ENCODE data around the gene RAB11FIP4. TPM values are rescaled to one million over a fixed set of nuclear protein-coding genes. Genes with fewer than 3 reads are reported as not detected.

Gene RAB11FIP4
- total RNA-seq, 1 donor: 0.09 TPM

DNA sequence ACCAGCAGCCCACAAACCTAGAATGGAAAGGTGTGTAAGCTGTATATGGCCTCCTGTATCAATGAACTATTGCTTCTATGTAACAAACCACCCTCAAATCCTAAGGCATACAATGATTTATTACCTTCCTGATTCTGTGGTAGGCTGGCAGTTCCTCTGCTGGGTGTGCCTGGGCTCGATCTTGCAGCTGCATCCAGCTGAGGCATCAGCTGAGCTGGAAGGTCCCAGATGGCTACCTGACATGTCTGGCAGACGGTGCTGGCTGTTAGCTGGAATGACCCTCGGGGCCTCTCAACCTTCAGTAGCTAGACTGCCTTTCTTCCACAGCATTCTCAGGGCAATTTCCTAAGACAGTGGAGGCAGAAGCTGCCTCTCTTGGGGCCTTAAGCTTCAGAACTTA is 152.7 kb downstream of the RAB11FIP4 start:
- TF ChIP-seq, protein P1, sequence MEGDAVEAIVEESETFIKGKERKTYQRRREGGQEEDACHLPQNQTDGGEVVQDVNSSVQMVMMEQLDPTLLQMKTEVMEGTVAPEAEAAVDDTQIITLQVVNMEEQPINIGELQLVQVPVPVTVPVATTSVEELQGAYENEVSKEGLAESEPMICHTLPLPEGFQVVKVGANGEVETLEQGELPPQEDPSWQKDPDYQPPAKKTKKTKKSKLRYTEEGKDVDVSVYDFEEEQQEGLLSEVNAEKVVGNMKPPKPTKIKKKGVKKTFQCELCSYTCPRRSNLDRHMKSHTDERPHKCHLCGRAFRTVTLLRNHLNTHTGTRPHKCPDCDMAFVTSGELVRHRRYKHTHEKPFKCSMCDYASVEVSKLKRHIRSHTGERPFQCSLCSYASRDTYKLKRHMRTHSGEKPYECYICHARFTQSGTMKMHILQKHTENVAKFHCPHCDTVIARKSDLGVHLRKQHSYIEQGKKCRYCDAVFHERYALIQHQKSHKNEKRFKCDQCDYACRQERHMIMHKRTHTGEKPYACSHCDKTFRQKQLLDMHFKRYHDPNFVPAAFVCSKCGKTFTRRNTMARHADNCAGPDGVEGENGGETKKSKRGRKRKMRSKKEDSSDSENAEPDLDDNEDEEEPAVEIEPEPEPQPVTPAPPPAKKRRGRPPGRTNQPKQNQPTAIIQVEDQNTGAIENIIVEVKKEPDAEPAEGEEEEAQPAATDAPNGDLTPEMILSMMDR (IDR thresholded peaks at IDR 0.05; ENCODE audit: insufficient read depth, low read length): no peak
- DNase-seq (ENCODE audit: low read depth): no peak
- no peak overlapping the region for H3K4me3 ChIP-seq (ENCODE audit: low read depth, low read length)

DNA sequence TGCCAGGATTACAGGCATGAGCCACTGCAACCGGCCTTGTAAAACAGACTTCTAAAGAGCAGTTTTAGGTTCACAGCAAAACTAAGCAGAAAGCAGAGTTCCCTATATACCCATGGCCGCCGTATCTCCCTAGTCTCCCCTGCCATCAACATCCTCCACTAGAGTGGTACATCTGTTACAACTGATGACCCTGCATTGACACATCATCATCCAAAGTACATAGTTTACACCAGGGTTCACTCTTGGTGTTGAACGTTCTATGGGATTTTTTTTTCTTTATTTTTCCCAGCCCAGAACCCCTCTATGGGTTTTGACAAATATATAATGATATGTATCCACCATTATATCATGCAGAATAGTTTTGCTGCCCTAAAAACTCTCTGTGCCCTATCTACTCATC is 155.2 kb downstream of the RAB11FIP4 start:
- TF ChIP-seq, protein P1 (IDR thresholded peaks at IDR 0.05; ENCODE audit: insufficient read depth, low read length): no peak
- DNase-seq (ENCODE audit: low read depth): no peak
- no peak overlapping the region for H3K4me3 ChIP-seq (ENCODE audit: low read depth, low read length)

DNA sequence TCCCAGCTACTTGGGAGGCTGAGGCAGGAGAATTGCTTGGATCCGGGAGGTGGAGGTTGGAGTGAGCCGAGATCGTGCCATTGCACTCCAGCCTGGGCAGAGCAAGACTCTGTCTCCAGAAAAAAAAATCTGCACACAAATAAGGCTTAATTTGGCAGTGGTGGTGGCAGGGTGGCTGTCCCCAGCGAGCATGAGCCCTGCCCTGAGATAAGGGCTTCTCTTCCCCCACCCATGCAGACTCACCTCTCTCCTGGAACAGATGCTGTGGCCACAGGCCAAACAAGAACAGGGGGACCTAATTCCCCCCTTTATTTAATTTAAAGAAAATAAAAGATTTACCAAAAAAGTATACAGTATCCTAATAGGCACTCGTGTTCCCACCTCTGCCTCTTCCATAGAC is 157.2 kb downstream of the RAB11FIP4 start:
- TF ChIP-seq, protein P1 (IDR thresholded peaks at IDR 0.05; ENCODE audit: insufficient read depth, low read length): no peak

DNA sequence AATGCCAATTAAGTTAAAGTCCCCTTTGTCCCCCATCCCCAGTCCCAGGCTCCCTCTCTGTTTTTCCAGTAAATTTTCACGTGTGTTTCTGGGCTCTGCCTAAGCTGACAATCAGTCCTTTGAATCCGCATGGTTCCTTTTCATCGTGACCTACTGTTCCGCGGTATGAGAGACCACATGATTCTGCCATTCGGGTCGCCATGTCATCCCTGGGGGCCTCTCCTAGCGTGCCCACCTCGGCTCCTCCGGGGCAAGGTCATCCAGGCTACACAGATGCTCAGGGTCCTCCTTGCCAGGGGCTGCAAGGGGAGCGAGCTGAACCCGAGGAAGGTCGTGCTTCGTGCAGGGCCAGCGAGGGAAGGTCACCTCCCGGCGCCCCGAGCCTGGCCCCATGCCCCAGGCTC is 157.6 kb downstream of the RAB11FIP4 start:
- TF ChIP-seq, protein P1 (IDR thresholded peaks at IDR 0.05; ENCODE audit: insufficient read depth, low read length): no peak
- peak overlapping the region; percentile 89 for H3K4me3 ChIP-seq (ENCODE audit: low read depth, low read length)
- DNase-seq (ENCODE audit: low read depth): no peak

More for the DNA sequence above, 157.2 kb downstream of the RAB11FIP4 start:
- peak overlapping the region; percentile 89 for H3K4me3 ChIP-seq (ENCODE audit: low read depth, low read length)
- DNase-seq (ENCODE audit: low read depth): no peak

DNA sequence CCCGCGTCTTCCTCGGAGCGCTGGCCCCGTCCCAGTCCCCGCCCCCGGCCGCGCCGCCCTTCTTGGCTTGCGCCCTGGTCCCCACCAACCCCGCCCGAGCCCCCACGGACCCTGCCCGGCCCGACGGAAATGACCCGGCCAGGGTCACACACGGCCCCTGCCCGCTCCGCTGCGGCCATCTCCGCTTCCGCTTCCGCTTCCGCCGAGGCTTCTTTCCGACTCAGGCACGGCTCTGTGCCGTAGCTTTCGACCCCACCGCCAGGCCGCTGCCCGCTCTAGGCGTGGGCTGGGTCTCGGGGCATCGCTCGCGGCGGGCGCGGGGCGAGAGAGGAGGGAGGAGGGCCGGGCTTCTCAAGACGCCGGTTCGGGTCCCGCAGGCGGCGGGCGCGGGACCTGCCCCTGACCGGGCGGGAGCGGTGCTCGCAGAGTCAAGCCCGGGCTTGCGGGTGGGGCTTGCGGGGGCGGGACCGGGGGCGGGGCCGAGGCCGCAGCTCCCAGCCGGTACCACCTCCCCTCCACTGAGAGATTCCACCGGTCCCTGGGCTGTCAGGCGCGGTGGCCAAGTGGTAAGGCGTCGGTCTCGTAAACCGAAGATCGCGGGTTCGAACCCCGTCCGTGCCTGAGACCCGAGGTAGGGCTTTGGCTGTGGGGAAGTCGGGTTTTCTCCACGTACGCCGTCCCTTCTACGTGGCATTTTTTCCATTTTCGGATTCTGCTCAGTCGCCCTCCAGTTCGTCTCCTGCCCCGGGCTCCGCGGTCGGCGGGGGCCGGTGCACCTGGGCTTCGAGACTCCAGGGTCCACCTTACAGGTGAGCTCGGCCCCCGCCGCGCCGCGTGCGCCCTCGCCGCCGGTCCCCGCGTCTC is 158.3 kb downstream of the RAB11FIP4 start:
- H3K4me3 ChIP-seq (ENCODE audit: low read depth, low read length): peak overlapping the region; percentile 89
- peak; percentile 95 for DNase-seq (ENCODE audit: low read depth)
- TF ChIP-seq, protein P1 (IDR thresholded peaks at IDR 0.05; ENCODE audit: insufficient read depth, low read length): no peak

DNA sequence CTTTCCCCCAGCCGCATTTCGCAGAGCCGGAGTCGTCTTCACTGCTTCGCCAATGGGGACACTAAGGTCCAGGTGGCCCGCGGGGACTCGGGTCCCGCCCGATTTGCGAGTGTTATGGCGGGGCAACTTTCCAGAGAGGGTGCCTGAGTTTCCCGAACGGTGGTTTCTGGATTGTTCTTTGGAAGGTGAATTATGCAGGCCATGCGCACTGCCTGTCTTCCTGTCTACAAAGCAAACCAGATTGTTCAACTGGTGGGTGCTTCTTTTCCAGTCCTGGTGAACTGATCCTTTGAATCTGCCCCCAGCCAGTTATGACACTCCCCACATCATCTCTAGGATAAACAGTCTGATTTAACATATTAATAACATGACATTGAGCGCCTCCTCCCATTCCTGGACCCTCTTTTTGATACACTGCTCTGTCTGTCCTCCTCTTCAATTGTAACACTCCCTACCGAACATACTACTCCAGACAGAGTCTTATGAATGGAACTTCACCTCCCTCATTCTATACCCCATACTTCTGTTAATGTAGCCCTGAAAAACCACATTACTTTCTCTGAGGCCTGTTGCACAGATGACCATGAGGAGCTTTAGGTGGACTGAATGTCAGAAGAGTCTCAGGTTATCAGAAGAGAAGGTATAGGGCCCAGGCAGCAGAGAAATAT is 159.0 kb downstream of the RAB11FIP4 start:
- peak overlapping the region; percentile 57 for H3K4me3 ChIP-seq (ENCODE audit: low read depth, low read length)
- no peak for DNase-seq (ENCODE audit: low read depth)
- TF ChIP-seq, protein P1 (IDR thresholded peaks at IDR 0.05; ENCODE audit: insufficient read depth, low read length): no peak

All from fibroblast of the aortic adventitia (primary cell).